ENCODE results near the gene PPP2R2C.

- TF ChIP-seq CTCF (IDR thresholded peaks at IDR 0.05) (no peak), POLR2A (IDR thresholded peaks at IDR 0.05) (no peak)
Observed at GRCh38 chr4:6480534-6481088, 8.2 kb upstream of the PPP2R2C start.

Data from heart left ventricle (tissue), 13 donors.